HepG2 (cell line): ENCODE data around the gene CACNA1C. TPM values are rescaled to one million over a fixed set of nuclear protein-coding genes. Genes with fewer than 3 reads are reported as not detected.

Experiments
- ATAC-seq: fragments of 200-7000 bp; cut with Tn5 transposase; 3 replicates; pipeline ENCODE4 v1.9.1; 2020; ENCODE audit warnings: mild to moderate bottlenecking, moderate library complexity
- BruUV-seq: library from RNA; stranded (reverse); fragments of 400-500 nt; replicated peaks from 2 replicates; lab custom pipeline; 2021; lab: Mats Ljungman, UMichigan
- CTCF ChIA-PET: fragments of 300-600 bp; formaldehyde crosslinking; extraction: SDS; loops from one replicate; lab custom pipeline; 2021; ENCODE audit warnings: low total read pairs, inconsistent platforms, low intra/inter-chr PET ratio; lab: Yijun Ruan, JAX
- POLR2A ChIA-PET: fragments of 350-600 bp; sonication (Branson Sonifier 250); formaldehyde crosslinking; loops from one replicate; lab custom pipeline; 2020; ENCODE audit warnings: antibody characterized with exemption, inconsistent platforms; lab: Yijun Ruan, JAX
- DNase-seq: peaks from one replicate; pipeline ENCODE4 v3.0.0-alpha.2; 2015; ENCODE audit warnings: low spot score
- FAIRE-seq: peaks from 3 replicates; lab custom pipeline; 2011; peaks lifted over from hg19 to GRCh38; lab: Jason Lieb, UNC
- H2AFZ ChIP-seq: one replicate; pipeline ENCODE4 v1.6.1; 2011; ENCODE audit warnings: low read length, inconsistent platforms
- H3K27ac ChIP-seq: fragments of 300-600 bp; 3 replicates; pipeline ENCODE4 v1.8.0; 2011; ENCODE audit warnings: mixed run types, mild to moderate bottlenecking, mixed read lengths, low read length, inconsistent platforms; ENCODE audit not compliant: insufficient read depth; ENCODE audit errors: extremely low read length
- H3K27me3 ChIP-seq, 2 experiments: fragments of 200-600 bp in 1 of 2; 2 replicates in 1 of 2; 3 replicates in 1 of 2; pipeline versions ENCODE4 v1.6.0 to v1.8.0; 2011; ENCODE audit warnings: low read length in 2 of 2, mild to moderate bottlenecking in 2 of 2, moderate library complexity in 2 of 2, inconsistent platforms in 1 of 2; ENCODE audit not compliant: insufficient read depth in 2 of 2, control insufficient read depth in 1 of 2
- H3K36me3 ChIP-seq, 2 experiments: fragments of 200-600 bp in 1 of 2; replicated peaks in 1 of 2; 2 replicates in 1 of 2; 3 replicates in 1 of 2; pipeline versions ENCODE4 v1.5.1 to v1.8.0; 2011; ENCODE audit warnings: low read length in 2 of 2, inconsistent platforms in 1 of 2; ENCODE audit not compliant: insufficient read depth in 2 of 2, control insufficient read depth in 1 of 2
- H3K4me1 ChIP-seq: 2 replicates; pipeline ENCODE4 v1.5.1; 2012; ENCODE audit warnings: low read length, inconsistent platforms; ENCODE audit not compliant: insufficient read depth
- H3K4me2 ChIP-seq: 2 replicates; pipeline ENCODE4 v1.6.0; 2011; ENCODE audit warnings: low read depth, low read length, inconsistent platforms
- H3K4me3 ChIP-seq, 3 experiments: fragments of 200-600 bp in 1 of 3; sonication (generic), shearing (Covaris generic) in 1 of 3; replicated peaks in 1 of 3; 2 replicates each; pipeline ENCODE4 v1.5.1; 2011 to 2016; ENCODE audit warnings: low read length in 3 of 3, inconsistent platforms in 2 of 3, low read depth in 2 of 3, mild to moderate bottlenecking in 2 of 3, control low read depth in 1 of 3, mixed read lengths in 1 of 3; ENCODE audit not compliant: insufficient read depth in 1 of 3
- H3K79me2 ChIP-seq: one replicate; pipeline ENCODE4 v1.6.1; 2011; ENCODE audit warnings: low read length, inconsistent platforms; ENCODE audit not compliant: insufficient read depth
- H3K9ac ChIP-seq: 2 replicates; pipeline ENCODE4 v1.6.0; 2011; ENCODE audit warnings: mild to moderate bottlenecking, low read depth, low read length, inconsistent platforms; ENCODE audit not compliant: insufficient read depth
- H3K9me3 ChIP-seq: 2 replicates; pipeline ENCODE4 v1.5.1; 2012; ENCODE audit warnings: mild to moderate bottlenecking, low read length
- H4K20me1 ChIP-seq: 2 replicates; pipeline ENCODE4 v1.6.0; 2011; ENCODE audit warnings: inconsistent platforms, mild to moderate bottlenecking, low read length, moderate library complexity; ENCODE audit not compliant: insufficient read depth
- ARID2 ChIP-seq: sonication (generic); formaldehyde crosslinking; IDR thresholded peaks from 2 replicates; pipeline ENCODE4 v1.8.1; 2022; ENCODE audit warnings: mild to moderate bottlenecking, missing genetic modification reagents, borderline replicate concordance
- ATRX ChIP-seq: sonication (generic); formaldehyde crosslinking; IDR thresholded peaks from 2 replicates; pipeline ENCODE4 v1.4.0; 2020; ENCODE audit warnings: missing genetic modification reagents, borderline replicate concordance
- FOSL1 ChIP-seq: sonication (generic); formaldehyde crosslinking; IDR thresholded peaks from 2 replicates; pipeline ENCODE4 v1.9.0; 2021; ENCODE audit warnings: missing genetic modification reagents, borderline replicate concordance
- JDP2 ChIP-seq: sonication (generic); formaldehyde crosslinking; IDR thresholded peaks from 2 replicates; pipeline ENCODE4 v1.8.1; 2022; ENCODE audit warnings: missing genetic modification reagents, borderline replicate concordance
- NFE2 ChIP-seq: sonication (generic); formaldehyde crosslinking; IDR thresholded peaks from 2 replicates; pipeline ENCODE4 v1.4.0; 2020; ENCODE audit warnings: missing genetic modification reagents
- RCOR2 ChIP-seq: IDR thresholded peaks from 2 replicates; pipeline ENCODE4 v1.6.1; 2016; ENCODE audit warnings: missing biosample characterization, missing genetic modification reagents
- WIZ ChIP-seq: sonication (generic); formaldehyde crosslinking; IDR thresholded peaks from 2 replicates; pipeline ENCODE4 v1.5.1; 2020; ENCODE audit warnings: mild to moderate bottlenecking, missing genetic modification reagents
- ZBTB10 ChIP-seq: sonication (generic); formaldehyde crosslinking; IDR thresholded peaks from 2 replicates; pipeline ENCODE4 v1.4.0; 2020; ENCODE audit warnings: missing genetic modification reagents, borderline replicate concordance
- ZBTB7B ChIP-seq: sonication (generic); formaldehyde crosslinking; IDR thresholded peaks from 2 replicates; pipeline ENCODE4 v1.4.0; 2020; ENCODE audit warnings: missing genetic modification reagents
- ZNF292 ChIP-seq: sonication (generic); formaldehyde crosslinking; IDR thresholded peaks from 2 replicates; pipeline ENCODE4 v1.8.1; 2022; ENCODE audit warnings: mild to moderate bottlenecking, low read depth, missing genetic modification reagents, borderline replicate concordance
- ZNF383 ChIP-seq: sonication (generic); formaldehyde crosslinking; IDR thresholded peaks from 2 replicates; pipeline ENCODE4 v1.4.0; 2020; ENCODE audit warnings: missing genetic modification reagents, mild to moderate bottlenecking, borderline replicate concordance
- ZNF556 ChIP-seq: sonication (generic); formaldehyde crosslinking; IDR thresholded peaks from 2 replicates; pipeline ENCODE4 v1.4.0; 2020; ENCODE audit warnings: mild to moderate bottlenecking, missing genetic modification reagents, borderline replicate concordance
- ZNF572 ChIP-seq: sonication (generic); formaldehyde crosslinking; IDR thresholded peaks from 2 replicates; pipeline ENCODE4 v1.5.1; 2020; ENCODE audit warnings: mild to moderate bottlenecking, missing genetic modification reagents
- WGBS: methylation state at CpG from one replicate; pipeline ENCODE4 v1.1.6; 2017; ENCODE audit warnings: low lambda C conversion rate; 5-methylcytosine and 5-hydroxymethylcytosine counted together
- in situ Hi-C: cut with HindIII; loops from 2 replicates; pipeline ENCODE4 v1.10.0; 2017; ENCODE audit warnings: low pct_unique_long_range_greater_than_20kb; ENCODE audit not compliant: extremely low pct_ligation_motif_present
- intact Hi-C: fragments of 100-400 bp; cut with micrococcal nuclease; formaldehyde crosslinking; loops from one replicate; pipeline ENCODE4 v1.10.0; 2022; ENCODE audit not compliant: unreplicated experiment
- polyA plus RNA-seq, 8 experiments: library from polyadenylated mRNA; depleted of rRNA in 3 of 8; stranded (reverse) in 7 of 8; unstranded in 1 of 8; fragments of >200 nt; fragmentation: Illumina TruSeq in 4 of 8; extraction: Trizol in 4 of 8; gene quantifications; 2 replicates each; pipeline versions ENCODE4 v1.2.1 to v1.2.3, GENCODE V29; 2011 to 2016; ENCODE audit warnings: low read depth in 4 of 8, missing spikeins in 1 of 8, mixed read lengths in 1 of 8; ENCODE audit not compliant: insufficient read depth in 1 of 8
- total RNA-seq, 5 experiments: library from RNA; depleted of rRNA; stranded (reverse); fragments of >200 nt; fragmentation: Illumina TruSeq; extraction: Trizol; gene quantifications; 2 replicates each; pipeline ENCODE4 v1.2.3, GENCODE V29; 2016; ENCODE audit warnings: low read depth in 1 of 5

Gene CACNA1C
- total and polyA plus RNA-seq, 2 of the 13 experiments (the other 11 are each of a cell fraction or from before 2014, with no cell fraction given): not detected

GRCh38 chr12:2403221-2403976 lies 350.6 kb downstream of the CACNA1C start (continued):
- TF ChIP-seq ZBTB7B (CRISPR knock-in tag) (no peak), ARID2 (CRISPR knock-in tag) (no peak), RCOR2 (CRISPR knock-in tag) (no peak), FOSL1 (CRISPR knock-in tag) (no peak), ZBTB10 (CRISPR knock-in tag) (no peak)
- TF ChIP-seq, all 625 proteins: peak for 0

- WGBS: 21% methylated on average over 9 of the region's 9 CpGs
- FAIRE-seq: no peak
- no peak for DNase-seq
- no peak for ATAC-seq
- H3K9ac ChIP-seq: no peak overlapping the region
- ChIA-PET POLR2A (no interaction called here), CTCF (no interaction called here)
- no peaks in the 10 kb centered on the region for H3K4me1 ChIP-seq
- intact Hi-C loops (no loop called here), in situ Hi-C loops (no loop called here)
- H3K9me3 ChIP-seq: no peaks in the 10 kb centered on the region
- no peak overlapping the region for H3K4me2 ChIP-seq
- no peaks in the 10 kb centered on the region for H3K36me3 ChIP-seq
- H3K79me2 ChIP-seq: no peaks in the 10 kb centered on the region
- H2AFZ ChIP-seq: no peak overlapping the region
- H3K4me3 ChIP-seq: no peak overlapping the region
- no TSS peak for BruUV-seq
- no peak overlapping the region for H3K27ac ChIP-seq
- H3K27me3 ChIP-seq: peaks cover 0 to 3% of the 10 kb centered on the region in 2 experiments; a peak in 1 of 5 replicates
- H4K20me1 ChIP-seq: no peaks in the 10 kb centered on the region
- TF ChIP-seq WIZ (no peak), NFE2 (CRISPR knock-in tag) (no peak), ZNF572 (CRISPR knock-in tag) (no peak), ATRX (CRISPR knock-in tag) (no peak), ZNF383 (no peak), ZNF556 (CRISPR knock-in tag) (no peak), ZNF292 (CRISPR knock-in tag) (no peak), JDP2 (CRISPR knock-in tag) (no peak)
Observed at GRCh38 chr12:2405039-2405438, 352.3 kb downstream of the CACNA1C start.
